ENCODE measurements around the gene FAM133A.
A peak's percentile ranks its signal among the peaks of the same experiment; 100 is the strongest.

Gene FAM133A

GRCh38 chrX:93673869-93674271, at the start of gene FAM133A:
TSS of gene FAM133A (plus strand) at chrX:93674206. CDS start at chrX:93709420, 35,214 bp downstream.
- DNase-seq (ENCODE audit: extremely low read depth in 1 of 2, low read depth in 1 of 2), result no peak

- no peak for DNase-seq (ENCODE audit: extremely low read depth in 1 of 2, low read depth in 1 of 2)
These were observed 36.4 kb upstream of the FAM133A start for GRCh38 chrX:93637591-93637990.

GRCh38 chrX:93649381-93649780, 24.6 kb upstream of the FAM133A start:
- DNase-seq (ENCODE audit: extremely low read depth in 1 of 2, low read depth in 1 of 2), result no peak

- DNase-seq (ENCODE audit: extremely low read depth in 1 of 2, low read depth in 1 of 2), result no peak
These were observed 13.4 kb upstream of the FAM133A start for GRCh38 chrX:93660575-93660974.

- peak; percentile 10 to 36 for DNase-seq (ENCODE audit: extremely low read depth in 1 of 2, low read depth in 1 of 2)
These were observed 744 bp upstream of the FAM133A start, which contains the start of gene NAP1L3 for GRCh38 chrX:93673056-93673868. TSS of gene NAP1L3 (minus strand) at chrX:93673578. CDS start at chrX:93673304, 274 bp downstream.

- DNase-seq (ENCODE audit: extremely low read depth in 1 of 2, low read depth in 1 of 2), result no peak
These were observed 22.0 kb downstream of the FAM133A start for GRCh38 chrX:93695981-93696380.

- no peak for DNase-seq (ENCODE audit: extremely low read depth in 1 of 2, low read depth in 1 of 2)
These were observed 29.7 kb downstream of the FAM133A start for GRCh38 chrX:93703701-93704100.

GRCh38 chrX:93711076-93711475, 37.1 kb downstream of the FAM133A start:
- DNase-seq (ENCODE audit: extremely low read depth in 1 of 2, low read depth in 1 of 2), result no peak

- DNase-seq (ENCODE audit: extremely low read depth in 1 of 2, low read depth in 1 of 2), result no peak
These were observed 67.8 kb downstream of the FAM133A start for GRCh38 chrX:93741811-93742210.

- no peak for DNase-seq (ENCODE audit: extremely low read depth in 1 of 2, low read depth in 1 of 2)
These were observed 86.2 kb downstream of the FAM133A start for GRCh38 chrX:93760163-93760562.

All from stimulated activated CD8-positive, alpha-beta memory T cell treated with anti-CD3 and anti-CD28 coated beads, Interleukin-7, amount 100 ng/mL, for 48 hours (primary cell).